ENCODE data around the gene PTPN20.

The PTPN20 gene

DNA sequence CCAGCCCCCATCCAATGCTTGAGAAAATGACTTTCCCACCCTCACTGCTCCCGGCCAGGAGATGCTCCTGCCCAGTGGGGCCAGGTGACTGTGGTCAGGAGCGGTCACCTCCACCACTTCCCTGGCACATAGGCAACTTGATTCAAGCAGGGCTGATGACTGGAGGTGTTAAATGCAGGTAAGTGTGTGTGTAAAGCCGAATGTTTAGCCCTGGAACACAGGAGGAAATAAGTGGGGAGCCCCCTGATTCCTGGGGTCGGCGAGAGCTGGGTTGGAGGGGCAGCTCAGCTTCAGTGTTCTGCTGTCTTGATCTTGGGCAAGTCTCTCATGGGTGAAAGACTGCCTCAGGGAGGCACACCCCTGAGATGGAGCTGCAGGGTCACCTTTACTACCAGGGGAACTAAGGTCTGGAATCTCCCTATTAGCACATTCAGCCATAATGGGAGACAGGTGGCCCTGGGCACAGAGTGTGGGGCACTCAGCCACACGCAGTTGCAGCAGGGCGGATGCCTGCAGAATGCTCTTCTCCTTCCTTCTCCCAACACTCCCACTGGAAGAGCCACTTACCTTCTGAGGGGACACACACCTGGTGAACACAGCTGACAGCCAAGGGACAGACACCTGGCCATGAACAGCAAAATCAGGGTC is 124.1 kb downstream of the PTPN20 start:
- no peak for DNase-seq

DNA sequence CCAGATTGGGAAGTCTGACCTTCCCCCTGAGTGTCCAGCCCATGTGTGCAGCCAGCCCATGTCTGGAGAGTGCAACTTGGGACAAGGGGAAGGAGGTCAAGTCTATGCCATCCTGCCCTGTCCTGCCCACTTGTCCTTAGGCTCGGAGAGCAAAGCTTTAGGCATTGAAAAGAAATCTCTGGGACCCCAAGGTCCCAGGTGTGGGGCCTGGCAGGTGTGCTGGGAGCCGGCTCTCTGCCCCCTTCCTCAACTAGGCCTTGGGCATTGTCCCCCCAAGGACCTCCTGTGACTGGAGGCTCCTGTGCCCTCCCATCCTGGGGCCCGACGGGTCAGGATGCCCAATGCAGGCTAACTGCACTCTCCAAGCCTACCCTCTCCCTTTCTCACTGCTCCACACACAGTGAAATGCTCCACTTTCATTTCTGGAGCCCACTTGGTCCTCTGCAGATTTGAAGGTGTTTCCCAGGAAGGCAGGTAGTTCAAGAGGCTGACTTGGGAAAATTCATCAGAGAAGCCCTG is 124.7 kb downstream of the PTPN20 start:
- no peak for DNase-seq

DNA sequence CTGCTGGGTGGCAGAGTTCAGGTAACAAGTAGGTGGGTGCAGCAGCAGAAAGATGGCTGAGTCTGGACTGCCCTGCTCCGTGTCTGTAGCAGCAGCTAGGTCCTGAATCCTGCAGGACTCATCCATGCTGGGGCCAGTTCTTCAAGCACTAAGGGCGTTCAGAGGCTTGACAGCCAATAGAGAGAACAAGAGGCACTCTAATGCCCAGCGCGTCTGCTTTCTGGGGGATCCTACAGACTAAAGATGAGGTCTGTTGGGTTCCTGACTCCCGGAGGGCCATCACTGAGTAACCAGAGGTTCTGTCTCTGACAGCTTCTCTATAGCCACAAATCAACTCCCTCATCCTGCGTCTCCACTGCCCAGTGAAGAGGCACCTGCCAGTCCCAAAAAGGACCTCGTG is 125.5 kb downstream of the PTPN20 start:
- DNase-seq: no peak

DNA sequence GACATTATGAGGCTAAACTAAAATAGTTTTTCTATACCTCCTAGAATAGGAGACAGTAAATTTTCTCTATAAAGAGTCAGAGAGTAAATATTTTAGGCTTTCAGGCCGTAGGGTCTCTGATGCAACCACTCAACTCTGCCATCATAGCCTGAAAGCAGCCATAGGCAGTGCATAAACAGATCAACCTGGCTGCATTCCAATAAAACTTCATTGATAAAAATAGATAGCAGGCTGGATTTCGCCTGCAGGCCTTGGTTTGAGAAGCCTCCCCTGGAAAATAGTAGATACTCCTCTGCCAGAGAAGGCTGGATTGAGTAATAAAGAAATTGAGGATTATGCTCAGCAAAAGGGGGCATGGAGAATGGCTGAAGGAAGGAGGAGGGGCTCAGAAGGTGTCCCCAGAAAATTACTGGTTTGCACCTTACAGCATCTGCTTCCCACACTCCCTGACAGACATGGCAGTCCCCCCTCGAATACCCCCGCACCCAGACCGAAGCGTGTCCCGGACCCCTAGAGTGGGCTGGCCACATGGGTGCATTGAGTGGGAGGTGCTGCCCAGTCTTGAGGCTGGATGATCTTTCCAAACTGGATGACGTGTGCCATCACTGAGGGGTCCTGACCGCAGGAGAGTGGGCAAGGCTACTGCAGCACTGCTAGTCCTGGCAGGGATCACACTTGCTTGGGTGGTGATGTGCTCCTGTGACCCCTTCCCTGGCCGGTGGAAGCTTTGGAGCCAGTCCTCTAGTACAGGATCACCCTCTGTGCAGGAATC is 126.6 kb downstream of the PTPN20 start:
- DNase-seq: no peak

DNA sequence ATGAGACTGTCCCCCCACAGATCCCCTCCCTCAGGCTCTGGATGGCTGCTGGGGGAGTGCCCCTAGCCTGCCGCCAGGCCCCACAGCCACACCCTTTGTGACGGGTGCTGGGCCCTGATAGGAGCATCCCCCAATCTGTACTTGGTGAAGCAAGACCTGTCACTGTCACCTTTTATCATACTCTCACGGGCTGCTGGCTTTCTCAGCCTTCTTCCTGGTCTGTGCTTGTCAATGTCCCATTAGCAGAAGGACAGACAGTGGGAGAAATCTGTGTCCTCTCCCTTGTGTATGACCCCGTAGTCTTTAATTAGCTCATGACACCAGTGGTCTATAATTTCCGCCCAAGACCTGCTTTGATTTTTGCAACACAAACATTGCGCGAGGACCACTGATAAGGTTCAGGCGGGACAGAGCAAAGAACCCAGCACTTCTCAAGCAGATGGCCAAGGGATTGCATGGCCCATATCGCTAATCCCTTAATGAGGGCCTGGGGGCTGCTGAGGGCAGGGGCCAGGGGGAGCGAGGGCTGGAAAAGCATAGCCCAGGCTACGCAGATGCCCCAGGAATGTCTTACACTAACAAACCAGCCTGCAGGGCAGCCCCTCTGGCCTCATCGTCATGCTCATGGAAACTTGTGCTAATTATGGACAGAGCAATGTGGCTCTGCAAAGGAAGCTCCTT is 127.8 kb downstream of the PTPN20 start:
- peak; percentile 85 for DNase-seq

DNA sequence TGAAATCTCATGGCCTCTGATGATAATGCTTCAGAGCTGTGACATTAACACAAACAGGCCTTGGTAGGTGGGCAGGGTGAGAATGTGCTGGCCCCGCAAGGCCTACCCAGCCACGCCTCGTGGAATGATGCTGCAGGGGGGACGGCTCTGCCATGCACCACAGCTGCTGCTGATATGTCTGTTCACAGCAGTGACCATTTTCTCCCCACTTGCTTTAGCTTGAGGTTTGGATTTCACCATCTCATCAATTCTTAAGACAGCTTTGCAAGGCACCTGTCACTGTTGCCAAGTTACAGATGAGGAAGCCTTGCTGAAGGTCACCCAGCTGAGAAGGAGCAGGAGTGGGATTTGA is 128.3 kb downstream of the PTPN20 start:
- DNase-seq: no peak

DNA sequence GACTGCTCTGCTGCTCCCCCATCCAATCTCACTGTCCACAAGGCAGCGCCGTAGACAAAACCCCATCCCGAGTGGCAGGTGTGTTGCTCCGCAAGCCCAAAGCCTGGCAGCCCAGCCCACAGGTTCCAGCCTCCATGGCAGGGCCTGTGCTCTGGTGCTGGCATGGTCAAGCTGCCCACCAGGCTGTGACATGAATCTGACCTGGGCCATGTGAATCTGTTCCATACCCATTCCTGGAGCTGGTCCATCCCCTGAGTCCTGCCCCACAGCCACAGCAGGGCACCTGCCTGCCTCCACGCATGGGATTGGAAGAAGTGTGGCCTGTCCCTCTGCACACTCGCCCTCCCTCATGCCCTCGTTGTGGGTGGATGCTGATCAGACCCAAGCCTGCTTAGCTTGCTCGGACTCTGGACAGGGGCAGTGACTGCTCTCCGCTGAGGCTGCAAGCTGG is 128.8 kb downstream of the PTPN20 start:
- DNase-seq: no peak

DNA sequence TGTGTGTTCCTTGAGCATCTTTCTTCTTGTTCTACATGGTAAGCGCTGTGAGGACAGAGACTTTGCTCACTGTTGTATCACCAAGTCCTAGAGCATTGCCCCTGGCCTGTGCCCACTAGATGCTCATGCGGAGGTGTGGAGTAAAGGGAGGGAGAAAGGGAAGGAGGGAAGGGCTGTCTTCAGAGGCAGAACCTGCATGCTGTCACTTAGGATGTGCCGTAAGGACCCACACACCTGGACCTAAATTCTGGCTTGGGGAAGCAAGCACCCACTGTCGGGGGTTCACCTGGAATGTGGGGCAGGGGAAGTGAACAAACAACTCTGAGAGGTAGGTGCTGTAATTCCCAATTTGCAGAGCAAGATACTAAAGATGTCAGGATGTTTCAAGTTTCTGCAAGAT is 129.5 kb downstream of the PTPN20 start:
- DNase-seq: no peak

DNA sequence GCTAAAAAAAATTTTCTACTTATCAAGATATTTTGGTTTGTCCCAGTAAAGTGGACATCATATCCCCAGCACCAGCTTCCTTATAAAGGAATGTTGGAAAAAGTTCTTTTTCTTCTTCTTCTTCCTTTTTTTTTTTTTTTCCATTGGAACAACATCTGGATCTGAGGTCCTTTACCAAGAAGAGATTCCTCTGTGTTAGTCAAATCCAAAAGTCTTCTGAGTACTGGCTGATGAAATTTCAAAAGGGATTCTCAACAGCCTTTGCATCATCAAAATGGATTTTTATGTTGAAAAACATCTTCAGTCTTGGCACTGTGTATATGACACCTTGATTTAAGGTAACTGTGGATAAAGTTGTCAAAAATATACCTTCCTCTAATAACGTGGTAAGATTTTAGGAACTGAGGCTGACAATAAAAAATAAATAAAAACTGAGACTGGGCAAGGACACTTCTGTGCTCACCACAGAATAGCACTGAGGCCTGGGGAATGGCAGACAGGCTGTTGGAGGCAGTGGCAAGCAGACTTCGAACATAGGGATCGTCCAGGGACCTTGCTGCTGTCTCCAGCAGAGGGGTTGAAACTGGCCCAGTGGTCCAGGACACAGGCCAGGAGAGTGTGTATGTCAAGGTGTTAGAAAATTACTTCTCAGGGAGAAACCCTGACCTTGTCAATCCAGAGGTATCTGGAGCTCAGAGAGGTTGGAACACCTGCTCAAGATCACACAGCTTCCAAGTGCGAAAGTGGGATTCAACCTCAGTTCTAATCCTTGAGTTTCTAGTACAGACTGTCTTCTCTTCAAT is 130.4 kb downstream of the PTPN20 start:
- DNase-seq: no peak

DNA sequence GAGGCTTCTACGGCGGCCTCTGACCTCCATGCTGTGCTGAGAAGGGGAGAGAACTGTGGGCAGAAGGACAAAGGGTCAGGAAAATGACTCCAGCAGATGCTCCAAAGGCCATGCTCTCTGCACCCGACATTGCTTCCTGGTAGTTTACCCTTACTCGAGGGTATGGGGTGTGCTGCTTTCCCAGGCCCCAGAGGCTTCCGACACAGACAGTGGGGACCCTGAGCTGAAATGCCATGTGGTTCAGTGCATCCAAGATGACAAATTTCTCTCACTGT is 130.9 kb downstream of the PTPN20 start:
- no peak for DNase-seq

DNA sequence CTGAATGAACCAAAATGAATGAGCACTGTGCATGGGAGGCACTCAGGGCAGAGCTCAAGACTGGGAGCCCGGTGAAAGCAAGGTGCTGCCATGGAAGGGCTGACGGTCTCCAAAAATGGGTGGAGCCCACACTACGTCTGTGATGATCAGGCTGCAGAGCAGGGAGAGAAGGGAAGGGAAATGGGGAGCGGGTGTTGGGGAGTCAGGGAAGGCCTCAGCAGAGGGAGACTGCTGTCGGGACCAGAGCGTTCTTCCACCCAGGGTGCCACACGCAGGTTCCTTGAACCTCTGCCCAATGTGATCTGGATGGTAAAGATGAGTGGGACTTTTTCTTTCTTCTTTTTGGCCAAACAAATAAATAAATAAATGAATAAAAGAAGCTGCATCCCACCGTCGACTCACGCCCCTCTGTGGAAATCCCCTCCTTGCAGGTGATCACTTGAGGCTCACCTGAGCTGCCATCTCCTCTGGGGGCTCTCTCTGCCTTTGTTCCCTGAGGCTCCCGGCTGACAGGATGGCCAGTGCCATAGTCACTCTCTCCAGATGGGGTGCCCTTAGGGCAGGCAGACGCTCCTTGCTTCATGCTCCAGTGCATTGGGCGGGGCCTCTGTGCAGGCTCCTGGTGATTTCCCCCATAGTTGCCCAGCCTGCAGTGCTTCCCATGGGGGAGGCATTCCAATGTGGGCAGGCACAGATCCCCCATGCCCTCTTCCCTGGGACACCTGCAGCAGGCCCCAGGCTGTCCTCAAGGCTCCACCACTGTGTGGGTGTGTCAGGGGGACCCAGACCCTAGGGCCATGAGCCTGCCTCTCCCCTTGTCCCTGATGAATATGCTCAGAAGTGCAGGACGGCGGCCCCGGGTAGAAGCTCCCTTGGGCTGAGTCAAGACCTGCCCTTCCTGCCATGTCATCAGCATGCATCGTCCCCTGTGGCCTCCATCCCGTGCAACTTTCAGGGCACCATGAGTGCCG is 131.8 kb downstream of the PTPN20 start:
- no peak for DNase-seq

DNA sequence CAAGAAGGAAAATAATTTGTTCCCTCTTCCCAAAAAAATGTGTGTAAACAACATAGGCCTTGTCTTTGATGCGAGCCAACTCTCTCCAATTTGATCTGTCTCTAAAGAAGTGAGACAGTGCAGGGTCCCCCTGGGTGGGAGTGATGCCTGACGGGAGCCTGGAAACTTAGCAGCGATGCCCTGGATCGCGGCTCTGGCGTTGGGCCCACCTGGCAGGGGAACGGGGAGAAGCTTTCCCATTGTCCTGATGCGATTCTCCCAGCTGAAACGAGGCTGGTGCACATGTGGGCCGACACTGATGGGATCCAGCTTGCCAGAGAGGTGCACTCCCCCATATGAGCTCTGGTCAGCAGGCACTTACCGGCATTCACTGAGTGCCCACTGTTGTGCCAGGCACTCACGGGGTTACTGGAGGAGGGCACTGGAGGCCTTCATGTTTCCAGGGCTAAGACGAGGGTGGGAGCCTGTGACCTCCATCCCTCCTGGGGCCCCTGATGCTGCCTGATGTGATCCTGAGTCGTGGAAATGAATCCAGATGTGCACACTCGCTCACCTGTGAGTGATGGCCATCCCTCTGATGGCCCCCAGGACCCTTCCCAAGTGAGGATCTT is 132.8 kb downstream of the PTPN20 start:
- DNase-seq: no peak

DNA sequence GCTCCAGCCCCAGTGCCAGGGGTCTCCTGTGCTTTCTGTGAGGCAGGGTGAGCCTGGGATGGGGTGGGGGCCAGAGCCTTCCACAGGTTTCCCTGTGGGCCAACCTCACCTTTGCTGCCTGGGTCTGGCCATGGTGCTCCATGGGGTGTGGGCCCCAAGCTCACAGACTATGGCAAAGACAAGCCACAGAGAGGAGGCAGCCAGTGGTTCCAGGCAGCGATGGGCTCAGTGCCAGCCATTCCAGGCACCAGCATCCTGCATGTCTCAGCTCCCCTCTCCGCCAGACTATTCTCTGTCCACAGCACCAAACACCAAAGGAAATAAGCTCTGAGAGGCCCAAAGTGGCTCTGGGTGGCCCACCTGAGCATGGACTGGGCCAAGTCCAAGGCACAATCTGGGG is 133.5 kb downstream of the PTPN20 start:
- DNase-seq: no peak

DNA sequence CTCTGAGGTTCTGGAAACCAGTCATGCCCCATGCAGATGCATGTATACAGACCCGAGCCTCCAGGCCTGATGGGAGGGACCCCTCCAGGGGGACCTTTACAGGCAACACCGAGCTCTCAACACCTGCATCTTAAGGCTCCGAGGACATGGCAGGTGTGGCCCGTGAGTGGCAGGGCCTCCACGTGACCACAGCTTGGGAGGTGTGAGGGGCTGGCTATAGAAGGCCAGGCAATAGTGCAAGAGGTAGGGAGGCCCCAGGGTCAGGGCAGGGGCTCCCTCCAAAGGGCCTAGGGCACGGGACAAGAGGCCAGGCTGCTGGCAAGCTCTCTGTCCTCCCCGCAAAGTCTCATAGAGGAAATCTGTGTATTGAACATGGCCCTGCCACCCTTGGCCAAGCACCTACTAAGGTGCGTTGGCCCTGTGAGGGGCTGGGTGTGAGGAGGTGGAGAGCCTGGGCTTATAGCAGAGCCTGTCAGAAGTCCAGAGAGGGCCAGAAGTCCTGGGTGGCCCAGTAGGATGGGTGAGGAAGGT is 134.2 kb downstream of the PTPN20 start:
- DNase-seq: no peak

DNA sequence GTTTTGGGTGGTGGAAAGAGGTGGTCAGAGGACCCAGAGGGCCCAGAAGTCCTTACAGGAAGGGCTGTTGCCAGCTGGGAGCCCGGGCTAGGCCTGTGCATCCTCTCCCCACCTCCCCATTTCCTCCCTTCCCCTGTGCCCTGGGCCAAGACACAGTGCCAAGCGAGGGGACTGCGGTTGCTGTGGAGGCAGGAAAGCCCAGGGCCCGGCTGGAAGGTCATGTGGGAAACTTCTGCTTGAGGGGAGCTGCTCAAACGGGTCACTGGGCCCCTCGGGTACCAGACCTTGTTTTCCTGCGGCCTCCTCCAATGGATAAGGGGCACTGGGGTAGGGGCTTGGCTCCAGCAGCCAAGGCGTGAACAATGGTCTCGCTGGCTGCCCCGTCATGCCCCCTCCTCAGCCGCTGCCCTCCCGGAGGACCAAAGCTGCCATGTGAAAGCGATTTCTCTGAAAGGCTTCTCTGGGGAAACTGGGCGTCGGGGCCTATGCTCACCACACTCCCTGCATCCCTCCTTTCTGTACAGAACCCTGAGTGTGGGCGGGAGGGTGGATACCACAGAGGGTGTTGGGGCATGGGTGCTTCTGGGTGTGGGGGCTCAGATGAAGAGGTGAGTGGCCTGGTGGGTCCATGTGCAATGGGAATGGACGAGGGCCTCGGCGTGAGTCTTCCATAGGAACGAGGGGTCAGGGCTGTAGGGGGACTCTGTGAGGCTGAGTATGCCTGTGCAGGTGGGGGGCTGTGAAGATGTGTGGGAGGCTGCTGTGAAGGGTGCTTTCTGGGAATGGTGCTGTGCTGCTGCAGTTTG is 135.3 kb downstream of the PTPN20 start:
- DNase-seq: no peak

DNA sequence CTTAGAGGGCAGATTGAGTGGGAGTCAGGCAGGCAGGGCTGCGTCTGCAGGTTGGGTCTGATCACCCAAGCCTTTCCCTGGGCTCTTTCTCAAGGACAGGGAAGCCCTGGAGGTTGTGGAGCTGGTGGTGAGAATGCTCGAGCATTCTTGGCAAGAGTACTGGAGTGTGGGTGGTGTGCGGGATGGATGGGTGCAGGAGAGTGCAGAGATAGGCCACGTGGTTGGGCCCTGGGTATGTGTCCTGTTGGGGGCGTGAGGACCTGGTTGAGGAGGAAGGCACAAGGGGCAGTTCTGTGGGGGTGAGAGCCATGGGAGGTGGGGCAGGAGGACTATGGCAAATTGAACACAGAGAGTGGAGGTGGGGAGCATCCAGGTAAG is 135.9 kb downstream of the PTPN20 start:
- DNase-seq: no peak

DNA sequence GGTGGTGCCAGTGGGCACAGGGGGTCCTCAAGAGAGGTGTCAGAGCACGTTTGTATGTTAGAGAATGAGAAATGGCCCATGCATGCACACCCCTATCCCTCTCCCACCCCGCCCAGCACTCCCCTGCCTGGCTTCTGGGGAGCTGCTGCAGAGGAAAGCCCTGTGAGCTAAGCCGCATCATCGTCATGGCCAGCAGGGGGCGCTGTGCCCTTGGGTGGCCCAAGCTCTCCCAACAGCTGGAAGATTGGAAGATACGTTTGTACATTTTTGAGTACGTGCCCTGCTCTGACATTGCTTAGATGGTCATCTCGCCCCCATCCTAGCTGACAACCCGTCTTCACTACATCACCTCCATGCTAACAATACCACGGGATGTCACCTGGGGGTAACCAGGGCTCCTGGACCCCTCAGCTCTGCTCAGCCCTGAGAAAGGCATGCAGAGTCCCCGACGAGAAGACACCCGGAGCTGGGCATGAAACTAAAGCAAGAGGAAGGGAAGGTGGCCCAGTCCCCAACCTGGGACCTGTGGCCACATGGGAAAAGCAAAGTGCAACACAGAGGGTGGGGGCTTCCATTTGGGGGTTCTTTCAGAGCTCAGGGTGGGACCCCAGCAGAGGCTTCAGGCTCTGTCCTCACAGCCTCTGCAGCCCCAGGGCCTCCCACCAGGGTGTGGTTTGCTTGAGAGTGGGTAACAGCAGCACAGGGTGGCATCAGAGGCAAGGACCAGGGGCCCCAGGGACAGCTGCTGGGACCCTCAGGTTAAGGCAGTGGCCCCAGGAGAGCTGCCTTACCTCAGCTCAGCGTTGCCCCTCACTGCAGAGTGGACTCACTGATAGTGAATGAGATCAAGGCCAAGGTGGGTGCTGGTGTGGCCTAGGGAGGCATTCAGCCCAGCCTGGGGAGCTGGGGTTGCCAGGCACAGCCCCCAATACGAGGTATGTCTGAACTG is 136.6 kb downstream of the PTPN20 start:
- DNase-seq: peak; percentile 86

DNA sequence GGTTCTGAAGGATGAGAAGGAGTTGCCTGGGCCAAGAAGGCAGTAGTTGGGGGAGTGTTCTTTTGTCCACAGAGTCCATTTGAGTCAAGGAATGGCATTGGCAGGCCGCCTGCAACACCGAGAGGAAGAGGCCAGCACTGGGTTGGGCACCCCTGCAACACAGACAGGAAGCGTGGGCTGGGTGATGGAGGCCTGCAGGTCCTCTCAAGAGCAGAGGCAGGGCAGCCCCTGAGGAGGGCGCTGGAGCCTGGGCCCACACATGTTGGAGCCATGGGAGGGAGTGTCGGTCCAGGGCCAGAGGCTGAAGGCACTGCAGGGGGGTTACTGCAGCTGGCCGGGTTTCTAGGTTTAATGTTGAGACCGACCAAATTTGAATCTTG is 137.3 kb downstream of the PTPN20 start:
- DNase-seq: no peak

All from eye (tissue), 1 donor.